Islet of Langerhans (tissue), 1 donor: ENCODE results near the gene EPHA3.

ENCODE experiments used
- FAIRE-seq: peaks from one replicate; lab custom pipeline; 2011; peaks lifted over from hg19 to GRCh38; lab: Jason Lieb, UNC

Gene EPHA3

DNA sequence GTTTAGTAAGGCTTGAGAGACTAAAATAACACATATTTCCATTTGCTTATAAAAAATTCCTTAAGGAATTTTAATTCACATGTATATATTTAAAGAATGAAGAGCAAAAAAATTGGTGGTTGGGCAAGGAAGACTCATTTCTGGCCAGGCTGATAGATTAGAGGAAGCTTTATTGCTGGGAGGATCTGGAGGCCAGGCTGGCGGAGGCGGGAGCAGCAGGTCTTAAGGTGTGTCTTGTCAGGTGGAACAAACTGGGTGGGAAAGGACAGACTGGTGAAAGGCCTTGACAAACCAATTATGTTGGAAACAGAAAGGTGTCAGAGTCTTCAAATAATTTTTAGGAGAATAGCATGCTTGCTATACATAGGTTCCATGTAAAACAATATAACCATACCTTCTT is 124.7 kb downstream of the EPHA3 start:
- no peak for FAIRE-seq

- FAIRE-seq = no peak
Measured at GRCh38 chr3:89234620-89235019, 127.2 kb downstream of the EPHA3 start.

- FAIRE-seq = no peak
Measured at GRCh38 chr3:89238846-89239245, 131.4 kb downstream of the EPHA3 start.

- FAIRE-seq = no peak
Measured at GRCh38 chr3:89239774-89240173, 132.4 kb downstream of the EPHA3 start.

DNA sequence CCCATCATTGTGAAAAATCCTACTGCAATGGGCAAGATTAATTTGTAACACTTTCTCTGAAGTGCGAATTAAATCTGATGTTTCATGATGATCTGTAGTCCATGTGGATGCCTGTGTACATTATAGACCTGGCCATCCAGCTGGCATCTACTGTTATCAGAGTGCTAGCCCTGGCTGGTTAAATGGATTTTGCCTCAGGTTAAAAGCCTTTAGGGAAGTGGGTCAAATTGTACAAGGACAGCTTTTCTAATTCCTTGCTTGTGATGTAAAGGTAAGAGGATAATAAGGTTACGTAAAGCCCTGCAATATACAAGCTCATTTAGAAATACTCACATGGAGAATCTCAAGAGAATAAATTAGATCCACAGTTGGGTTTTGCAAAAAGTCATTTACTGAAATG is 138.2 kb downstream of the EPHA3 start:
- FAIRE-seq = no peak

- no peak for FAIRE-seq
Measured at GRCh38 chr3:89246326-89246725, 138.9 kb downstream of the EPHA3 start.

- FAIRE-seq = no peak
Measured at GRCh38 chr3:89250742-89251141, 143.3 kb downstream of the EPHA3 start.

GRCh38 chr3:89252016-89252415 is 144.6 kb downstream of the EPHA3 start:
- FAIRE-seq = no peak

DNA sequence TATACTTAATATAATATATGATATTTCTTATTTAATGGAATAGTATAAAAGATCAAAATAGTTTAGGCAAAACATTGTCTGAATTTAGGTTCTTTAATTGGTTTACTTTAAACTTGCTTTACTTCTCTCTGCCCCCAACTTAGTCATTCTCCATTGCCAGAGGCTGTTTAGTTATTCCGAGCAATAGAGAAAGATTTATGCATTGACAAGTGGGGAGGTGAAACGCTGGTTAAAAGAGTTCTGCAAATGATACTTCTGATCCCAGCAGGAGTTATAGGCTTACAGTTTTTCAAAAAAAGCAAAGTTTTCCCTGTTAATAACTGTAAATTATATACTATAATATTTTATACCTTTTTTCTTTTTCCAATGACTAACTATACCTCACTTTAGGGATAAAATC is 145.4 kb downstream of the EPHA3 start:
- no peak for FAIRE-seq

- FAIRE-seq = no peak
Measured at GRCh38 chr3:89256395-89256794, 149.0 kb downstream of the EPHA3 start.

DNA sequence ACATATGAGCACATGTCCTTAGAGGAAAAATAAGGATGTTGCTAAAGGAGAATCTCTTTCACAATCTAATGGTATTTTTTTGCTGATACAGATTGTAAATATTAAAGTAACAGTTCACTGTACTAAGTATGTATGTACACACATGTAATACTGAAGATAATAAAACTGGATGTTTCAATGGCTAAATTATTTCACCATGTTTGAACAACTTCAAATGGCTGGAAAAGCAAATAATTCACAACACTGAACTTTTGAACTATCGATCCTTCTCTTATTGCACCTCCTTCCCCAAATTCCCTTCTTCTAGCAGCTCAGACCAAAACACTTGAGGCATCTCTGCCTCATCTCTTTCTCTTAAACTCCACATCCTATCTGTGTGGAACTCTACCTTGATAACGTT is 149.5 kb downstream of the EPHA3 start:
- no peak for FAIRE-seq

DNA sequence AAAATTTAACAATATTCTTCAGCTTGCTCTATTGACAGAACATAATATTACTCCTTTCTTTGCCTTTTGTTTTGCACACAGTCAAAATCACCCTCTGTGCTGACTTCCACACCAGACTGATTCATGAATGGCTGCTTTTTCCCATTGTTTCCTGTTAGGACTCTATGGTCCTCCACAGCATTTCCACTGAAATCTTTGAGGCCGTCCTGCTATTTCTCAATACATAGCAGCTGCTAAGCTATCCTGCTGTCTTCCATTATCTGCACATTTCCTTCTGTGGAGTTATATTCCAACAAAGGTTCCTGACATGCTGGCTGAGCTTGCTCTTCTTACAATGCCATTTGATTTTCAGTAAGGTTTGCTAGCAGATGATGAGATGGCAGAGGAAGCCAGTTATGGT is 153.3 kb downstream of the EPHA3 start:
- no peak for FAIRE-seq

- no peak for FAIRE-seq
Measured at GRCh38 chr3:89261673-89262072, 154.3 kb downstream of the EPHA3 start.

DNA sequence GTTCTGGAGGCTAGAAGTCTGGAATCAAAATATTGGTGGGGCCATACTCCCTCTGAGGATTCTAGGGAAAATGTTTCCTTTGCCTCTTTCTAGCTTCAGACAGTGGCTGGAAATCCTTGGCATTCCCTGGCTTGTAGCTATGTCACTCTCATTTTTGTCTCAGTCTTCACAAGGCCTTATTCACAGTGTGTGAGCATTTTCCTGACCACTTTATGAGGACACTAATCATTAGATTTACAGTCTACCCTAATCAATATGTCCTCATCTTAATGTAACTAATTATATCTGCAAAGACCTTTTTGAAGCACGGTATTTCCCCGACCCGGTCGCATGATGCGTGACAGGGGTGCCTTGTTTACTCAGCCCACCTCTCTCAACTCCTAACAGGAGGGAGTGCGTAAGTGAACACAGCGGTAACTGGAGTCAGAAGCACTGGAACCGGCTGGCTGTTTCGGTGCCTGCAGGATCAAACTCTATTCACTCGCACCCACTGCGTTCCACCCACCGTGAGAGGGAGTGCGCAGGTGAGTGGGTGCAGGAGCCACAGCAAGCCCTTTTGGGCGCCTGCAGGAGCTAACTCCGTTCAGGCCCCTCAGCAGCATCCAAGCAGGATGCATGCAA is 155.0 kb downstream of the EPHA3 start:
- no peak for FAIRE-seq

GRCh38 chr3:89264037-89264560 is 156.7 kb downstream of the EPHA3 start:
- FAIRE-seq = no peak

DNA sequence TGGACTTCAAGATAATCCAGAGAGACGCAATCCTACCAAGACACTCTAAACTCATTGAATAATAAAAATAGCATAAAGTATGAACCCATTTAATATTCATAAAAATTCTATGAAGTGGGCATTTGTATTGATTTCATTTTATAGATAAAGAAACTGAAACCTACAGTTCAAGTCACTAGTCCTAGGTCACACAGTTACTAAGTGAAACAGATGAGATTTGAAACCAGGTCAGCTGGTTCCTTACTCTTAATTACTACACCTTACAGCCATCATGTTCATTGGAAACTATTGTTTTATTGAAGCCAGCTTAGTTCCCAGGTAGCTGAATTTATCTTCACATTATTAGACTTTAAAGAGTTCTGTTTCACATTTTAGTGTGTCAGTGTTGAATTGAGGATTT is 158.7 kb downstream of the EPHA3 start:
- FAIRE-seq = no peak

- no peak for FAIRE-seq
Measured at GRCh38 chr3:89268059-89268458, 160.6 kb downstream of the EPHA3 start.

- FAIRE-seq = no peak
Measured at GRCh38 chr3:89270201-89270600, 162.8 kb downstream of the EPHA3 start.

DNA sequence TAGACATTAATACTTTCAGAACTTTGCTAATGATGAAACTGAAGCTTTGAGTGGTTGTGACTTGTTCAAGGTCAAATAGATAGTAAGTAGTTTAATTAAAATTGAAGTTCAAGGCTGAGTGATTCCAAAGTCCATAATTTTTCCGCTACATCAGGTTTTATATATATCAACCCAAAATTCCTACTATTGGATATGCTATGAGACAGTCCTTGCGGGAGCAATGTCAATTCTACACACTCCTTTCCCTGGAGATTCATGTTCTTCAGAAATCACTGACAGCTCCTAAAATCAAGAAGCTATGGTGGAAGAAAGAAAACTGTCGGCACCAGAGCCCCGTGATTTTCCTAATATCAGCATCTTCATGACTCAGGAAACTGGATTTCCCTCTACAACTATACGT is 167.6 kb downstream of the EPHA3 start:
- no peak for FAIRE-seq

- no peak for FAIRE-seq
Measured at GRCh38 chr3:89276116-89276515, 168.7 kb downstream of the EPHA3 start.

DNA sequence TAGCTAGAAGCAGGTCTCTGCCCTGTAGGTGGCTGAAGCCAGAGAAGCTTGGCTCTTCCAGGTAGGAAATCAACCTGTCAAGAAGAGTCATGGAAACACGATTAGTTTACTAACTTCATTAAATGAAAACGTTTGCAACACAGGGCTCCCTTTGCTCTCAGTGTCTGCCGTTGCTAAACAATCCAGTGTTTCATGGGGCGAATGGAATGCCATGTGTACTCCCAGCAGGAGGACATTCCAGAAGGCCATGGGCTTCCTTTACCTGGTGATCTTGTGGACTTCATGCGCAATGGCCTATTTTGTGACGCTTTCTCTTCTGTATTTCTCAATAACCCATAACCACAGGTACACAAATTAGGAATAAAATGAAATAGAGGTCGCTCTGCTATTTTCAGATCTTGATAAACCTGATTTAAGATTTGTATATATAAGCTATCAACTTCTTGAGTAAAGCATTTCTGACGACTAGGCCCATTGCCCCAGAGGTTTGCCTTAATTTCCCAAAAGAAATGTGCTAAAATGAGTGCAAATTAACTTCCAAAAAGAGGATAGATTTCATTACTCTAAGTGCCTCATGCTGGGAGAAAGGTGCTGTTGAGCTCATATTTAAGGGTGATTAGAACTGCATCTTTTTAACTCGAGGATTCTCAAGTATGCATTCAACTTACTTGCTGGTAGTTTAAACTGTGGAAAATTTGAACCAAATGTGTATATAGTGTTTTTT is 171.0 kb downstream of the EPHA3 start:
- FAIRE-seq = no peak

GRCh38 chr3:89280301-89280700 is 172.9 kb downstream of the EPHA3 start:
- no peak for FAIRE-seq

DNA sequence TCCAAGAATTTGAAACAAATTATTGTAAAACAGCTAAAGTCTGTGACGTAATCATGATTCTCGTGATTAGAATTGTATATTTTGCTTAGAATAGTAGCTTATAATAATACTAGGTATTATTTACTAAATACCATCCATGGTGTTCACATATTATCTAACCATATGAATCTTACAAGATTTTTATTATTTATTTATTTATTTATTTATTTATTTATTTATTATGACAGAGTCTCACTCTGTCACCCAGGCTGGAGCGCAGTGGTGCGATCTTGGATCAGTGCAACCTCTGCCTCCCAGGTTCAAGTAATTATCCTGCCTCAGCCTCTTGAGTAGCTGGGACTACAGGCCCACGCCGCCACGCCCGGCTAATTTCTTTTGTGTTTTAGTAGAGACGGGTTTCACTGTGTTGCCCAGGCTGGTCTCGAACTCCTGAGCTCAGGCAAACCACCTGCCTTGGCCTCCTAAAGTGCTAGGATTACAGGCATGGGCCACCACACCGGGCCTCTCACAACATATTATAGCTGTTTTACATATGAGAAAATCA is 173.5 kb downstream of the EPHA3 start:
- no peak for FAIRE-seq
